ENCODE measurements around the gene PTPRN2.

Gene PTPRN2

GRCh38 chr7:157637216-157637949, 950.2 kb downstream of the PTPRN2 start:
- Mint-ChIP-seq H3K36me3 (ENCODE audit: low read depth) (peaks cover 4% of the 10 kb centered on the region), H3K27ac (no peak overlapping the region), H3K4me1 (ENCODE audit: low read depth) (no peaks in the 10 kb centered on the region), H3K9me3 (peaks cover 12% of the 10 kb centered on the region), H3K4me3 (no peak overlapping the region), H3K27me3 (peaks cover 30% of the 10 kb centered on the region)

DNA sequence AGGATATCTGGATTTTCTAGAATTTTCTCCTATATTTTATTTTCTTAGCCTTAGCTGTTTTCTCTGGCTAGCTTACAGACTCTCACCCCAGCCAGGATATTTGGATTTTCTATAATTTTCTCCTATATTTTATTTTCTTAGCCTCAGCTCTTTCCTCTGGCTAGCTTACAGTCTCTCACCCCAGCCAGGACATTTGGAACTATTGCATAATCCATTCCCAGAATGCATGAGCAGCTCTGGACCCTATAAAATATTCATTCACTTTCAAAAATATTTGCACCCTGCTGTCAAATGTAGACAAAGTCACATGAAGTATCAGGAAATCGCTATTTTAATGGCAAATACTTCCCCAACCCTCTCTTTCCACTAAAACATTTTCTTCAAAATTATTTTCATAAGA, 952.0 kb downstream of the PTPRN2 start:
- Mint-ChIP-seq H3K27ac (no peak overlapping the region), H3K27me3 (peaks cover 27% of the 10 kb centered on the region), H3K4me3 (no peak overlapping the region), H3K4me1 (ENCODE audit: low read depth) (no peaks in the 10 kb centered on the region), H3K9me3 (peaks cover 10% of the 10 kb centered on the region), H3K36me3 (ENCODE audit: low read depth) (peaks cover 4% of the 10 kb centered on the region)

GRCh38 chr7:157635148-157635500, 952.5 kb downstream of the PTPRN2 start:
- peaks cover 27% of the 10 kb centered on the region for H3K27me3 Mint-ChIP-seq
- peaks cover 4% of the 10 kb centered on the region for H3K9me3 Mint-ChIP-seq
- no peak overlapping the region for H3K27ac Mint-ChIP-seq
- no peaks in the 10 kb centered on the region for H3K4me1 Mint-ChIP-seq (ENCODE audit: low read depth)
- peaks cover 2% of the 10 kb centered on the region for H3K36me3 Mint-ChIP-seq (ENCODE audit: low read depth)
- H3K4me3 Mint-ChIP-seq, result no peak overlapping the region

GRCh38 chr7:157634401-157635147, 953.0 kb downstream of the PTPRN2 start:
- no peaks in the 10 kb centered on the region for H3K4me1 Mint-ChIP-seq (ENCODE audit: low read depth)
- H3K27ac Mint-ChIP-seq, result no peak overlapping the region
- peaks cover 27% of the 10 kb centered on the region for H3K27me3 Mint-ChIP-seq
- H3K9me3 Mint-ChIP-seq, result no peaks in the 10 kb centered on the region
- H3K4me3 Mint-ChIP-seq, result no peak overlapping the region
- no peaks in the 10 kb centered on the region for H3K36me3 Mint-ChIP-seq (ENCODE audit: low read depth)

DNA sequence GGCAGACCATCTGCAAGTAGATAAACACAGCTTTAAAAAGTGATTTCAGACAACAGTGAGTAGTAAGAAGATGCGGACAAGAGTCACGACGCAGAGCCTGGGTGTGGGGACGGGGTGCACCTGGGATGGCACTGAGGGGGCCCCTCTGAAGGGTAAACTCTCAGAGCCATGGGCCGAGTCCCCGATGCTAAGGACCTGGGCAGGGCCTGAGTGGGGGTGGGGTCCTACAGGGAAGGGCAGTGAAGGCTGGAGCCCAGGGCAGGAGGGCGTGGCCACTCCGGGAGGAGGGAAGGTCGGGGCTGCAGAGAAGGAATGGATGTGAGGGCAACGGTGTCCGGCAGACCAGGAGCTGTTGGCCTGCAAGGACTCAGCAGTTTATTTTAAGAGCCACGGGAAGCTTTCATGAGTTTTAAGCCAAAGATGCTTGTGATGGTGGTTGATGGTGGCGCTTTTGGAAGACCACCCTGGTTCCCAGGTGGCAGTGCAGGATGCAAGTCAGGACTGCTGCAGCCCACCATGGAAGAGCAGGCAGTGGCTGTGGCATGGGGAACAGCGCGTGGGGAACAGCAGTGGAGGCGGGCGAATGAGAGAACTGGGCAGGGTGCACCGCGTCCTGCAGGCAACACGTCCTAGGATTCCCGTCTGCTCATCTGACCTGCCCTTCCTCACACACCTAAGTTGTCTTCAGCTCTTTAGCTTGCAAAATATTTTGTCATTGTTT, 954.0 kb downstream of the PTPRN2 start:
- no peaks in the 10 kb centered on the region for H3K36me3 Mint-ChIP-seq (ENCODE audit: low read depth)
- H3K9me3 Mint-ChIP-seq, result no peaks in the 10 kb centered on the region
- no peak overlapping the region for H3K27ac Mint-ChIP-seq
- H3K27me3 Mint-ChIP-seq, result peaks cover 27% of the 10 kb centered on the region
- peaks cover 3% of the 10 kb centered on the region for H3K4me1 Mint-ChIP-seq (ENCODE audit: low read depth)
- H3K4me3 Mint-ChIP-seq, result no peak overlapping the region

GRCh38 chr7:157630301-157630853, 957.2 kb downstream of the PTPRN2 start:
- peaks cover 33% of the 10 kb centered on the region for H3K4me1 Mint-ChIP-seq (ENCODE audit: low read depth)
- no peak overlapping the region for H3K27ac Mint-ChIP-seq
- no peaks in the 10 kb centered on the region for H3K36me3 Mint-ChIP-seq (ENCODE audit: low read depth)
- H3K4me3 Mint-ChIP-seq, result no peak overlapping the region
- no peaks in the 10 kb centered on the region for H3K9me3 Mint-ChIP-seq
- H3K27me3 Mint-ChIP-seq, result peaks cover 10% of the 10 kb centered on the region

- H3K9me3 Mint-ChIP-seq, result no peaks in the 10 kb centered on the region
- H3K4me1 Mint-ChIP-seq (ENCODE audit: low read depth), result peaks cover 38% of the 10 kb centered on the region
- no peak overlapping the region for H3K27ac Mint-ChIP-seq
- H3K4me3 Mint-ChIP-seq, result no peak overlapping the region
- no peaks in the 10 kb centered on the region for H3K36me3 Mint-ChIP-seq (ENCODE audit: low read depth)
- H3K27me3 Mint-ChIP-seq, result peaks cover 6% of the 10 kb centered on the region
Observed at GRCh38 chr7:157628456-157628855, 959.2 kb downstream of the PTPRN2 start.

GRCh38 chr7:157627646-157628045, 960.0 kb downstream of the PTPRN2 start:
- Mint-ChIP-seq H3K36me3 (ENCODE audit: low read depth) (no peaks in the 10 kb centered on the region), H3K4me1 (ENCODE audit: low read depth) (peaks cover 42% of the 10 kb centered on the region), H3K27ac (no peak overlapping the region), H3K9me3 (no peaks in the 10 kb centered on the region), H3K27me3 (peaks cover 3% of the 10 kb centered on the region), H3K4me3 (no peak overlapping the region)

DNA sequence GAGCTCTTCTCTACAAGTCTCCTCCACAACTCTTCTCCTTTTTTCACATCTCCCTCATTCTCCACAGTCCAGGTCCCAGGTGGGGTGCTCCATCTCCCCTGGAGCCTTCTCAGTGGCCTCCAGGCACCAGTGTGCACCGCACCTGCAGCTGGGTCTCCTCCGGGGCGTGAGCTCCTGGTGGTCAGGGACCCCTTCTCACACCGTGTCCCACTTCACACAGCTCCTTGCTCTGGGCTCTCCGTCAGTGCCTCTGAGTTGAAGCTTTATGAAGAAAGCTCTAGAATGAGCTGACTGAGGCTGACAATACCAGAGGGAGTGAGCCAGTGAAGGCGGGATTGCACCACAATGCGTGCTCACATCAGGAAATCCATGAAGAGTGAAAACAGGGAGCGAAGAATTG, 960.6 kb downstream of the PTPRN2 start:
- no peaks in the 10 kb centered on the region for H3K9me3 Mint-ChIP-seq
- H3K4me1 Mint-ChIP-seq (ENCODE audit: low read depth), result peaks cover 47% of the 10 kb centered on the region
- H3K4me3 Mint-ChIP-seq, result no peak overlapping the region
- peaks cover 3% of the 10 kb centered on the region for H3K27me3 Mint-ChIP-seq
- no peak overlapping the region for H3K27ac Mint-ChIP-seq
- H3K36me3 Mint-ChIP-seq (ENCODE audit: low read depth), result no peaks in the 10 kb centered on the region

DNA sequence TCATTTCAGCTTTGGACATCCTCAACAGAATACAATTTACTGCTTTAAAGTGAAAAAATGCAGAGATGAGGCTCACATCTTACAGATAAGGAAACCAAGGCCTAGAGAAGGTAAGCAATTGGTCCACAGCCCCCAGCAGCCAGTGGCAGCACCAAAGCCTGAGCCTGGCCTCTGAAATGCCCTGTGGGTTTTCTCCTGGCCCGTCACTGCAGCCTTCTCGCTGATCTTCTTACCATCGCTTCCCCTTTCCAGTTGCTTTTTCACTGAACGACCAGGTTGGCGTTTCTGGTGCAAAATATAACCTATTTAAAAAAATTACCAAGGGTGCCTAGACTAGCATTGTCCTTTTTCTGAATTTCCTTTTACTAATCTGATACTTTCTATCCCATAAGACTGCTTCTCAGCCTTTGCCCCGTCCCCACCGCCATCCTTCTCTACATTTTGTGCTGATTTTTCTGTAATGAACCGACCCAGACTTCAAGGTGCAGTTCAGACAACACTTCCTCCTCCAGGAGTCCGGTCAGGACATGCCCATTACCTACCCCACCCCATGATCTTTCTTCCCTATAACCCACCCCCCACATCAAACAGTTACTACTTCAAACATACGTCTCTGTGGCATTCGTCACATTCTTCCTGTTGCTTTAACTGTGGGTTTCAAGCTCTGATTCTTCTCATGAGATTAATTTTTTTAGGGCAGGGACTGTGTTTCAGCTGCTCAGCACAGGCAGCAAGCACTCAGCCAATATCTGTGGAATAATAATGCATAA, 961.5 kb downstream of the PTPRN2 start:
- Mint-ChIP-seq H3K4me3 (no peak overlapping the region), H3K36me3 (ENCODE audit: low read depth) (no peaks in the 10 kb centered on the region), H3K27ac (no peak overlapping the region), H3K9me3 (no peaks in the 10 kb centered on the region), H3K4me1 (ENCODE audit: low read depth) (peaks cover 52% of the 10 kb centered on the region), H3K27me3 (peaks cover 3% of the 10 kb centered on the region)

DNA sequence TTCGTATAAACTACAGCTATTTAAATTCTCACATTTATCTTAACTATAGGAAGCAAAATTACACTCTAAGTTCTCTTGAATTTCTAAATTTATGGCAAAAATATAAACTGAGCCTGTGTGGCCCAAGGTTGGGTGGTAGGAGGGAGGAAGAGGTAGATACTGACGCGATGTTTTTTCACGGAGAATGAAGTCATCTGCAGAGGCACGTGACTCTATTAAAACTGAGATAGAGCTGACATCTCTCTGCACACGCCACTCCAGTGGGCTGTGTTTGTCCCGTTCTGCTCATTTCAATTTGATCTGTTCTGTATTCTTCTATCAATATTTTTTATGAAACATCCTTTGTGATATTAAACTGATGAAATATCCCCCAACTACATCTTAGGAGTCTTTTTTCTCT, 964.1 kb downstream of the PTPRN2 start:
- Mint-ChIP-seq H3K4me3 (no peak overlapping the region), H3K9me3 (no peaks in the 10 kb centered on the region), H3K4me1 (ENCODE audit: low read depth) (peaks cover 48% of the 10 kb centered on the region), H3K36me3 (ENCODE audit: low read depth) (no peaks in the 10 kb centered on the region), H3K27me3 (peaks cover 3% of the 10 kb centered on the region), H3K27ac (no peak overlapping the region)

DNA sequence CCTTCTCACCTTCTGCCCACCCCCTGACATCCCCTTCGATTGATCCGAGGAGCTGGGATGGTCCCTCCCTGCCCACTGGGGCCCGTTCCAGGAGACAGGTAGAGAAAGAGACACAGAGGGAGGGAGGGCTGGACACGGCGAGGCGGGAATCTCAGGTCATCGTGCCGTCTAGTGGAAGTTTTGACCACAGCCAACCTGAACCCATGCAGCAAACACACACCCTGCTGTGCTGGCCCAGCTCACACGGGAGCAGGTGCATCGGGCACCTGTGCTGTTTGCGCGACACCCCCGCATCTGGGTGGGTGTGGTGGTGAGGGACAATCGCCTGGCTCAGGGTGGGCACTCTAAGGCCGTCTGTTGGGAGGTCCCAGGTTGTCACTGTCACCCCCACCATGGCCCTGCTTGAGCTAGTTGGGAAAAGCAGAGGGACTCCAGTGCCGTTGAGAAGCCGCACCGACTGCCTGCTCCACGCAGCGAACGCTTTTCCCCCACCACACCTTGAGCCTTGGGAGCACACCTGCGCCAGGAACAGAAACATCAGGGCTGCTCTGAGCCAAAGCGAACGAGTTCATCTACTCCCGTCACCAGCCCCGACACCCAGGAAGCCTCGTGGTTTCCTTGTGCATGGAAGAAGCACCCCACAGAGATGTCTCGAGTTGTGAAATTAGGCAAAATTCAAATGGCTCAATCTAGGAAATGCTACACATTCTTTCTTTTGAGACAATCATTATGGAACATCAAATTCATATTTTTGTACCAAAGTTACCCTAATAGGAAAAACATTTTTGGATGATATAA, 965.0 kb downstream of the PTPRN2 start:
- H3K9me3 Mint-ChIP-seq, result no peaks in the 10 kb centered on the region
- H3K27ac Mint-ChIP-seq, result no peak overlapping the region
- no peaks in the 10 kb centered on the region for H3K36me3 Mint-ChIP-seq (ENCODE audit: low read depth)
- peaks cover 39% of the 10 kb centered on the region for H3K4me1 Mint-ChIP-seq (ENCODE audit: low read depth)
- peaks cover 3% of the 10 kb centered on the region for H3K27me3 Mint-ChIP-seq
- no peak overlapping the region for H3K4me3 Mint-ChIP-seq

- Mint-ChIP-seq H3K36me3 (ENCODE audit: low read depth) (no peaks in the 10 kb centered on the region), H3K4me1 (ENCODE audit: low read depth) (peaks cover 33% of the 10 kb centered on the region), H3K27ac (no peak overlapping the region), H3K9me3 (no peaks in the 10 kb centered on the region), H3K27me3 (peaks cover 2% of the 10 kb centered on the region), H3K4me3 (no peak overlapping the region)
Observed at GRCh38 chr7:157622000-157622399, 965.6 kb downstream of the PTPRN2 start.
